HuH-7 (cell line): ENCODE data around the gene SERPINI1.
"Not testable (repeated sequence)": the region's sequence is repeated elsewhere in the genome, so short reads cannot be mapped to it uniquely, and the experiment has no call there.

Experiments used
- DNase-seq: peaks from one replicate; pipeline ENCODE4 v3.0.0; 2011; ENCODE audit warnings: low spot score

The SERPINI1 gene

DNA sequence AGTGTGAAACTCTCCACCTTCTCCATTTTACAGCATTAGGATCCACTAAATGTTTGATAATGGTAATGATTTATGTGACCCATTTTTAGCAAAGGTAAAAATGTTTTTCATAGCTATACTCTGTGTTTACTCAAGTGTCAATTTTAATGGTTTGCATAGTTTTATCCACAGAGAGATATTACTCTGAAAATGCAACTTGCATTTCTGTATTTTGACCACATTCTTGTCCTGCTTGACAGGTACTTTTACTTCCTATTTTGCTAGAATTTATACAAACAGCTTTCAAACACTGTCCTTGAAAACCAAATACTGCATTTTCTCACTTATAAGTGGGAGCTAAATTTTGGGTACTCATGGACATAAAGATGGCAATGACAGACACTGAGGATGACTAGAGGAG lies 62.9 kb downstream of the SERPINI1 start:
- DNase-seq: no peak

DNA sequence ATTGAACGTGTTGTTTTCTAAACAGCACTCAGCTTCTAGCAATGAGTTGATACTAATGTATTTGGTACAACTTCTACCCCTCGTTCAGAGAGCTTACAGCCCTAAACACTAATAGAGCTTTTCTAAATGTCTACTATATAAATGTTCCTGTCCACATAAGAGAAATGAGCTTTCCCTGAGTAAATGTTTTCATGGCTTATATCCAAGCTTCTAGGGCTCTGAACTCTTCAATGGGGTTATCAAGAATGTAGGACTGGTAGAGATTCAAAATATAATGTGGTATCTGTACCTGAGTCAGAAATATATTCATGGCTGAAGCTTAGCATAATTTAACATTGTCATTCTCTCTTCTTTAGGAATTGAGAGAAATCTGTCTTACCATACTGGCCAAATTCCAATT lies 73.4 kb downstream of the SERPINI1 start:
- DNase-seq: no peak

DNA sequence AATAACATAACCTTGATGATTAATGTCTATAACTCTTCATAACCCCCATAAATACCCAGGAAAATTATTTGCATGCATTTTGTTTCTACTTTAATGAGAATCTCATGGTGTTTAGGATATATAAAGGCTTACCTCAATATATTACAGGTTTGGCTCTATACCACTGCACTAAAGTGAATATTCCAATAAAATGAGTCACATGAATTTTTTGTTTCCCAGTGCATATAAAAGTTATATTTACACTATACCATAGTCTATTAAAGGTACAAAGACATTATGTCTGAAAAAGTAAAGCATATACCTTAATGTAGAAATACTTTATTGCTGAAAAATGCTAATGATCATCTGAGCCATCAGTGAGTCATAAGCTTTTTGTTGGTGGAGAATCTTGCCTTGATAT lies 74.7 kb downstream of the SERPINI1 start:
- no peak for DNase-seq

DNA sequence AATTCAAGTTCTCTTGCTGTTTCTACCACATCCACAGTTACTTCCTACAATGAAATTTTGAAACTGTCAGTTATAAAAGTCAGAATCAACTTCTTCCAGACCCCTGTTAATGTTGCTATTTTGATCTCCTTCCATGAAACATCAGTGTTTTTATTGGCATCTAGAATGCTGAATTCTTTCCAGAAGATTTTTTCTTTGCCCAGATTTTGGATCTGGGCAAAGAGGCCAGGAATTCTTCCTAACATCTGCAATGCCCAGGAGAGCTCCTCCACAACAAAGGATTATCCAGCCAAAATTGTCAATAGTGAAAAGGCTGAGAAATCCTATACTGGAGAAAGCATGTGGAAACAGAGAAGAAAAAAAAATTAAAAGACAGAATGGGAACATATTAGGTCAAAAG lies 75.5 kb downstream of the SERPINI1 start:
- no peak for DNase-seq

DNA sequence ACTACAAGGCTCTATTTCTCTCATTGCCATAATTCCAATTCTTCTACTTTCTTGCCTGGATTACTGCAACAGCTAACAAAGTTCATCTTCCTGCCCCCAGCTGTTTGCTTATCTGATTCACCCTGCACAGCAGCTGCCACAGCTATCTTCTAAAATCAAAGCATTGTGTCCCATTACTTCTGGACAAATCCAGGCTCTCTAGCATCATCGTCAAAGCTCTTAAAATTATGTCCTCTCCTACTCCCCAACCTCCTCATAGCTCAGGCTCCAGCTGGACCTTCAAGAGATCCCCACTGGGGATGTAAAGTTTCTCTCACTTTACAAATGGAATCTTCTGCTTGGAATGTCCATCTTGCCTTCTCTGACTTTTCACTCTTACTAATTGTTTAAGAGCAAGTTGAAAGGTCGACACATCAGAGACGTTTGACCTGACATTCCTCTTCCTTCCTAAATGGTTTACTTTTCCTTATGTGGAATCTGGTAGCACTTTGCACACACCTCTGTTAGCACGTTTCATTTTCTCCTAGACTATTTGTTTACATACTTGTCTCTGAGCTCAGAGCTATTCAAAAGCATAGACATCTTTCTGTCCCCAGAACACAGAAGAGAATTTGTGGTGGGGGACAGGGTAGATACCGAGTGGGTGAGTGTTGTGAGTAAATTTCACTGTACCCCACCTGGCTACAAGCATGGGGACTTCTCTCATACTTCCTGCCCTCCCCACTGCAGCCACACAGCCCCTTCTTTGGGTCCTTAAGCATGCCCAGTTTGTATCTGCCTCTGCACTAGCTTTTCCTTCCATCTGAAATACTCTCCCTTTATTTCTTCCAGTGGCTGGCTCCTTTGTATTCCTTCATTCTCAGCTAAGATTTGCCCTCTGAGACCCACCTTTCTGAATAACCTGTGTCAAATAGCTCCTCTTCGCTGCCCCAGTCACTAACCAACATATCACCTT lies 77.9 kb downstream of the SERPINI1 start:
- no peak for DNase-seq

DNA sequence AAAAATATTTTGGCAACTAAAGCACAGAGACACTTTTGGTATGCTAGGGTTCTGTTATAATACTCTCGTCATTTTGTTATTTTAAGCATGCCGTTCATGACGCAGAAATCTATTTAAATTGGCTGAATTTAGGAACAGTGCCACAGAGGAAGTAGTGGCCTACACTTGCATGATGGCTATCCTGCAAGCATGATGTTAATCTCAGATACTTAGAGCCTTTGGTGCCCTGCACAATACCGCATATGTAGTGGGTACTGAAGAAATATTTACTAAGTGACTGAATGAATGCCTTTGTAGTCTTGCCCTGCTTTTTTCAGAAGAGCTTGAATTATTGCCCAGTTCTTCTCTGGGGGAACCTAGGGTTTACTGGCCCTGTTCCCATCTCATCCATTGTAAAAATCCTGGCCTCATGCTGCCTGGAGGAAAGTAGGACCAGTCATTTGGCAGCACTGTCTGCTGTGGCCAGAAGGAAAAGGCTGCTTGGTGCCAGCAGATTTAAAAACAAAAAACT lies 79.0 kb downstream of the SERPINI1 start:
- no peak for DNase-seq

DNA sequence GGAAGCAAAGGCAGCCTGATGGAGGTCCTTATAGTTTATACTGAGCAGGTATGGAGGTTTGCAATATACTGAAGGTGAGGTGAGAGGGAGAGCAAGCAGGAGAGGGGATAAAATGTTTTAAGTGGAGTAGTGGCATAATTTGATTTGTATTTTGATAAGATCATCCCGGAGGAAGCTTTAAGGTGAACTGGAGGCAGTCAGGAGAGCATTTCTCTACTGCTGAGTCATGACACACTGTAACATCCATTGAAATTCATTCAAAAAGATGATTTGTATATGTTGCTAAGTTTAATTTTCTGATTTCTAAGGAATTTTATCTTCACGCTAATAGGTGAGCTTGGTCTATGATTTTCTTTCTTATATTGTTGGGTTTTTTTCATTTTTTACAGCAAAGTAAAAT lies 81.4 kb downstream of the SERPINI1 start:
- DNase-seq: no peak

DNA sequence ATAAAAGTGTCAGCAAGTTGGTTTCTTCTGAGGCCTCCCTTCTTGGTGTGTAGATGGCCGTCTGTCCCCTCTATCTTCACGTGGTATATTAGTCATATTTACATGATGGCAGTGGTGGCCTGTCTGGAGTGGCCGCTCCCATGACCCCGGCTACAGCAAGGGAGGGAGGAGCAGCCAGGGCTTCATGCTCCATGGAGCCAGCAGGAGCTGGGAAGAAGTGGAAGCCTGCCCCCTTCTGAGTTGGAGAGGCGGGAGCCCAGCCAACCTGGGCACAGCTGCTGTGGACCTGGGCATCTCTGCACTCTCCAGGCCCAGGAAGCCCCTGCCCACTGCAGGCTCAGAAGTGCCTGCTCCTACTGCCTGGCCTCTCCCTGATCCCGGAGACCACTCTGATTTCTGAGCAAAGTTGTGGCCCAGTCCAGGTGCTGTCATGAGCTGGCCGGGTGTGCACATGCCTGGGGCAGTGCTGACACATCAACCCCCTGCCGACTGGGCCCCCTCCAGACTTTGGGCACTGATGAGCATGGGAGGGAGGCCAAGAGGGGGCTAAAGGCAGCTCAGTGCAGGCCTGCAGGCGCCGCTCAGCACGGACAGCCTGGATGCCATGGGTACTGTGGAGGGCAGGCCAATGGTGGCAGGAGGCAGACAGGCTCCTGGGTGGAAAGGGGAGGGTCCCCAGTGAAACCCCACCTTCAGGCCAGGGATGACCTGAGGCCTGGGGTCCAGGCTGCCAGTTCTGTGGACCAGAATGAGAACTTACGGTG lies 84.8 kb downstream of the SERPINI1 start:
- DNase-seq: no peak

DNA sequence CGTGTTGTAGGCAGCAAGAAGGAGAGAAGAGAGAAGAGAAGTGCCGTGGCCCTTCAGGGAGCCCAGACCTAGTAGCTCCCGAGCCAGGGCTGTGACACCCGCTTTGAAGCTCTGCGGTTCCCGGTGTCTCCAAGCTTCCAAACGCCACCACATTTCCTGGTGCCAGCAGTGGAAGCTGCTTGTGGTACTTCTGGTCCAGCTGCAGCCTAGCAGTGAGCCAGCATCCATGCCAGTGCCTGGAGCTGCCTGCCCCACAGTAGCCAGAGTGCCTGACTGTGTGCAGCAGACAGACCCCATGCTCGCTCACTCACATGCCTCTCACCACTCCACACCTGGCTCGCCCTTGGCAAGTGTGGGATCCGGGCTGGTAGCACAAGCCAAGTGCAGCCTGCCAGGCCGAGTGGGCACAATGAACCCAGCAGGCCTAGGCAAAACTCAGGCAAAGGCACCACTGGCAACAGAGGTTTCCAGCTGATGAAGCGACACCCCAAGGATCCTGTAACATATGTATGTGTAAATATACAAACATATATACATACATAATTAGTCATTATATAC lies 85.8 kb downstream of the SERPINI1 start:
- no peak for DNase-seq

DNA sequence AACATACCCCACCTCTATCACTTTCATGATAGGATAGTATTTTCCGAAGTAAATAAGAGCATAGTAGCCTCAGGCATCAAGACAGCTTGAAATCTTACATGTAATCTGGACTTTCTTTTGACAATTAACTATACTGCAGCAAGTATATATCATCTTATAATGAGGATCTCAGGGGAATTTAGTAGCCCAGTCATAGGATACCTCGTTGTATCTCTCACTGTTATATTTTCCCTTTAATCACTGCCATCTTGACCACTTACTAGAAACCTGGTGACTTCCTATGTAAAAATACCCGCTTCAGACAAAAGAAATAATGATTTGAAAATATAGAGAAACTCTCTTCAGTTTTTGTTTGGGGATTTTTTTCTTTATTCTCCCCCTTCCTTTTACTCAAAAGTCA lies 88.2 kb downstream of the SERPINI1 start:
- DNase-seq: no peak

DNA sequence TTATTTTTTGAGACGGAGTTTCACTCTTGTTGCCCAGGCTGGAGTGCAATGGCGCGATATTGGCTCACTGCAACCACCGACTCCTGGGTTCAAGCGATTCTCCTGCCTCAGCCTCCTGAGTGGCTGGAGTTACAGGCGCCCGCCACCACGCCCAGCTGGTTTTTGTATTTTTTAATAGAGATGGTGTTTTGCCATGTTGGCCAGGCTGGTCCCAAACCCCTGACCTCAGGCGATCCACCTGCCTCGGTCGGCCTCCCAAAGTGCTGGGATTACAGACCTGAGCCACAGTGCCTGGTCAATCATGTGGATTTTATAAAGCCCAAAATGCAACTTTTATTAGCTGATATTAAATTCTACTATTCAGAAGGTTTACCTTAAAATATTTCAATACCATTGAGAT lies 92.1 kb downstream of the SERPINI1 start:
- DNase-seq: not testable (repeated sequence)

DNA sequence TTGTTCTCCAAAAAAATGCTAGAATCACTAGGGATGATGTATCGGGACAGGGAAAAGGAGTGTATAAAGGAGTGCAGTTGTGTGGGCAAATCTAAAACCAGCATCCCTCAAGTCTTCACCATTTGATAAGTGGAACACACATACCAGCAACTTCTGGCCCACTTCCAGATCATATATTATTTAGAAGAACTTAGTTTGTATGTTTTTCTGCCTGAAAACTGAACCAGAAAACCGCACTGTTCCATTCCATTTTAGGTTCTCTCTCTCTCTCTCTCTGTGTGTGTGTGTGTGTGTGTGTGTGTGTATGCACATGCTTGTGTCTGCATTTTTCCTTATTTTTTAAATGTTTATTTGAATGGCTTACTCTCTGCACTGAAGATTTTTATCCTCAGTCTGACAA lies 93.5 kb downstream of the SERPINI1 start:
- no peak for DNase-seq

DNA sequence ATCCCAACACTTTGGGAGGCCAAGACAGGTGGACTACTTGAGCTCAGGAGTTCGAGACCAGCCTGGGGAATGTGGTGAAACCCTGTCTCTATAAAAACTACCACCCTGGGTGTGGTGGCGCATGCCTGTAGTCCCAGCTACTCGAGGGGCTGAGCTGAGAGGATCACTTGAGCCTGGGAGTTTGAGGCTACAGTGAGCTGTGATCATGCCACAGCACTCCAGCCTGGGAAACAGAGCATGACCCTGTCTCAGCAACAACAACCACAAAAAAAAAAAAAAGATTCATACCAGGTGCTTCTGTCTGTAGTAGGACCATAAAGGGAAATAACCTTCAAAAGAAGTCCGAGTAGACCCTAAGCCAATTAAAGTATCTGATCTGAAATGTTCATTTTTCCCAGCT lies 94.5 kb downstream of the SERPINI1 start:
- DNase-seq: no peak

DNA sequence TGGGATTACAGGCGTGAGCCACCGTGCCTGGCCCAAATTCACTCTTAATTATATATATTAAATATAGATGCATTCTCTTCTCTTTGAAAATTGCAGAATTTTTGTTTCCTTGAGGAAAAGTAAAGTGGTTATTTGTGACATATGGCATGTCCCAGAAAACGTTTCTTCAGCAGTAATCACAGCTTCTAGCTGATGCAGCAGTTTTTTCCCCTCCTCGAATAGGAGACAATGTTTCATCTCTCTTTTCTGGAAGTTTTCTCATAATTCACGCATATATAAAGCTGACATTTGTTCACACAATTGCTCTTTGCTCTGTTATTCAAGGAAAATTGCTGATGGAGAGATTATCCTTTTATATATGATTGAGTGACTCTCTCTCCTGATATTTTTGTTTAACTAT lies 99.8 kb downstream of the SERPINI1 start:
- no peak for DNase-seq

DNA sequence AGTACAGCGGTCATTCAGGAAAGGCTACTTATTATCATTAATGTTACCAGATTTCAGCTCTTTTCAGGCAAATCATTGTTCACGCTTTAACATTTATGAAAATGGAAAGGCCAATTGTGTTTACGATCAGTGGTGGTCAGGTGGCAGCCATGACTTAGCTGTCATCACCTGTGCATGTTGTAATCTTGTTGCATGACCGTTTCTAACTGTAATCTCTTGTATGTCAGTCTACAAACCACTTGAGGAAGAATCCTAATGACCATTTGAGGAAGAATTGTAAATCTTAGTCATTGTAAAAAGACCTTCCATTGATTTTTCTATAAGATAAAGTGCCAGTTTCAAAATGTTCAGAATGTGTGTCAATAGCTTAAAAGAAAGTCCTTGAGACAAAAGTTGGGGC lies 100.4 kb downstream of the SERPINI1 start:
- no peak for DNase-seq

DNA sequence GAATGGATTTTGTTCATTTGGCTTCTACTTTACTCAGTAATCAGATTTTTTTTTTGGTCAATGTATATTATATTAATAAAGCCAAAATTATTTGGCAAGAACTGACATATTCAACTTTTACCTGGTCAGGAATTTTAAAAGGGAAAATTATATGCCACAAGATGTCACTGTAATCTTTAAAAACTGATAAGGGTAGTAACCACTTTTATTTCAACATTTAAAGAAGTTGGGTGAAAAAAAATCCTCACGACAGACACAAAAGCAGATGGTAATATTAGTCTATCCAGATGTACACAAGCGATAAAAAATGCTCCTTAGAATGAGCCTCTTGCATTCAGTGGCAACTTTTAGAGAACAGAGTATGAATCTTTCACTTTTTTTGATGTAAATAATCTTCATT lies 101.9 kb downstream of the SERPINI1 start:
- DNase-seq: no peak

DNA sequence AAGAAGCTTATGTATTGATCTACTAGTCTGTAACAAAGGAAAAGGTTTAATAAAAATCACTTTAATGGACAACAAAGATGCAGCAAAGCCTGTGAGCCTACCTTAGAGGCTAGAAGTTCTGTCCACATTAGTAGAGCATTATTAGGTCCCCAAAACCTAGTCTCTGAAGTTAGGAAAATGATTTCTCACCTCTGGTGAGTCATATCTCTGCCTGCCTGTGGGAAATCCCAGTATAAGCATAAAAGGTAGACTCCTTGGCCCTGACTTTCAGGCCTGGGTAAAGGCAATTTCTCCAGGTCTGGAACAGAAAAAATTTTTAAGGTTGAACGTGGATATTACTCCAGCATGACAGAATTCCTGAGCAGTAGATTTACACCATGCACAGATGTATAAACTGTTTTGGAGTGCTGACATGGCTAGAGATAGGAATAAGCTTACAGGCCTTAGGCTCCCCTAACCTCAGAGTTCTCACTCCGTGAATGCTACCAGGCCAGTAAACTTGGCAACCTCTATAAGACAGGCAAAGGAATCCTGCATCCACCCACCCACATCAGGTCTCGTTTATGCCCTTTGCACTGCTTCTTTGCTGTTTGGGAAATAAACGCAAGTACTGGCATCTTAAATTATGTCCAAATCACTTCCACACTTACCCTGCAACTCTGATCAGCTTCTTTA lies 104.1 kb downstream of the SERPINI1 start:
- no peak for DNase-seq

DNA sequence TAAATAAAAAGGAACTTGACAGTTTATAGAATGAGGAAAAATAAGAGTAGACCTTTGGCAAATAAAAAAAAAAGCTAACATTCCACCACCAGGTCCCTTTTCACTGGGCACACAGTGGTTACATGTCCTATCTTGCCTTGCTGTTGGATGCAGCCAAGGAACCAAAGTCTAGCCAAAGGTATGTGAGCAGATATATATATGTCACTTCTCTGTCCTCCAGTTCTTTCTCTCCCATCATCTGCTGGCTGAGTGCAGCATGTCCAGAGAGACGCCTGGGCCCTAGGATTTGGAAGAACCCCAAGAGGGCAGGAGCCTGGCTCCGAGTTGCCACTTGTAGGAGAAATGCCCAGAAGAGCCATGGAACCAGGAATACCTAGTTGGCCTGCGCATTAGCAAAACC lies 104.7 kb downstream of the SERPINI1 start:
- DNase-seq: no peak

DNA sequence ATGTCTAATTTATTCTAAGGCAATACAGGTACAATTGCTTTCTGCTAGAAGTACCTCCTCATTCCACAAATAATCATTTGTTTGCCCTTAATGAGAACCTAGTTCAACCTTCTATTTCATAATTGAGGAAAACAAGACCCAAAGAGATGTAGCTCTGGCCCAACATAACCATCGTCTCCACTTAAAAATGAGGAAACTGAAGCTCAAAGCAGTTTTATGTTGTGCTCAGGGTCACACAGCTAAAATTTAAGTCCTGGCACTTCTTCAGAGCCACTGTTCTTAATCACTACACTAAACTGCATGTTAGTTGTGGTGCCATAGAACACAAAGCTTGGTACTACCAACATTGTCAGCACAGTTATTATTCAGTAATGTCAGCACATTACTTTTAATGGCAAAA lies 108.0 kb downstream of the SERPINI1 start:
- no peak for DNase-seq

DNA sequence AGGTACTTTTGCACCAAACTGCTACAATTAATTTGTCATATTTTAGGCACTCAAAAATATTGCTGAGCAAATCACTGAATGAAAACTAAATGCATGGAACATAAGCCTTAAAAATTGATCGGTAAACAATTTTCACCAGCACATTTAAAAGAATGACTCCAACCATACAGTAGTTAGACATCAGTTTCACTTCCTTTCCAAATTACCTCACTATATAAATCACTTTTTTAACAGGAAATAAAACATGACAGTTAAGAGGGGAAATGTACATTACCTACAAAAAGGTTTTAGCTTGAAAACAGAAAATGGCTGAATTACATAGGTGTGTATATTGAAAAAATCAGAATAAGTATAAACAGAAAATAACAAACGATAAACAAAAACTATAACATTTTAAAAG lies 108.4 kb downstream of the SERPINI1 start:
- DNase-seq: no peak

DNA sequence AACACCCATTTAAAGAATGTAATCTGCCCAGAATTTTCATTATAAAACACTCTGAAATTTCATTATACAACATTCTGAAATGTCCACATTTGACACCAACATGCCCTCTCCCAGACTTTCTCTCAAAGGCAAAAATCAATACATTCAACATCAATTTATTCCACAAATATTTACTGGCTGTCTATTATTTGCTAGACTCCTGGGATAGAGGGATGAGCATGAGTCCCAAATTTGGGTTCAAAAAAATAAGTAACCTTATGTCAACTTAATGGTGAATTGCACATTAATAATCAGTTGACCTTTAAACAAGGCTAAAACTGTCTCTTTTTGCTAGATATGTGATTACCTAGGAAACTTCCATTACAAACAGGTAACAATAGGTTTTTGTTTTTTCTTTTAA lies 109.0 kb downstream of the SERPINI1 start:
- no peak for DNase-seq

DNA sequence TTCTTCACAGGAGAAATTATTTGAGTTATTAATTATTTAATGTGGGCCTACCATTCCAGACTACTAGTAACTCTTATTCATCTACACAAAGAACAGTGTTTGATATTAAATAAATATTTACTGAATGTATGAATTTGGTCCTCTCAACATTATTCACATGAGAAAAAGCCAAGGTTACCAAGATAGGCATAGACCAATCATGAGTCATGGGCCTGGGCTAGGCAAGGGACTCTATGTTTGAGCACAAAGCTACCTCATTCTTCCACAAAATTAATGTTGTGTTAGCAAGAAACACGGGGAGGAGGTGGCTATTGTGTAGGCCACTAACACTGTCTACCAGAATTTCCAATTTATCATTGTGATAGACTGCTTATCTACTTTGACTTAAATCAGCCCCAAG lies 115.7 kb downstream of the SERPINI1 start:
- no peak for DNase-seq
